GM10266 (cell line): Measurements from ENCODE around the gene SPTBN4.

Experiments
- DNase-seq: peaks from one replicate; pipeline ENCODE4 v3.0.0; 2012; ENCODE audit errors: extremely low spot score
- CTCF ChIP-seq: IDR thresholded peaks from 2 replicates; pipeline ENCODE4 v1.5.1; 2012; ENCODE audit warnings: mild to moderate bottlenecking, low read depth; ENCODE audit not compliant: control insufficient read depth, insufficient read depth; ENCODE audit errors: missing control alignments

The SPTBN4 gene

GRCh38 chr19:40528533-40529092 is 61.8 kb downstream of the SPTBN4 start:
- no peak for DNase-seq
- no peak for TF ChIP-seq CTCF

GRCh38 chr19:40529093-40529954 is 62.5 kb downstream of the SPTBN4 start:
- DNase-seq, result peak; percentile 99
- peak; percentile 93 for TF ChIP-seq CTCF

- peak; percentile 60 for DNase-seq
- no peak for TF ChIP-seq CTCF
Observed at GRCh38 chr19:40530091-40530901, 63.5 kb downstream of the SPTBN4 start.

GRCh38 chr19:40533508-40533907 is 66.7 kb downstream of the SPTBN4 start:
- TF ChIP-seq CTCF, result no peak
- no peak for DNase-seq

GRCh38 chr19:40534148-40534547 is 67.3 kb downstream of the SPTBN4 start:
- no peak for DNase-seq
- no peak for TF ChIP-seq CTCF

GRCh38 chr19:40539070-40539469 is 72.3 kb downstream of the SPTBN4 start:
- DNase-seq, result no peak
- TF ChIP-seq CTCF, result no peak
